Measurements from ENCODE around the gene EXOSC1. TPM values are rescaled to one million over a fixed set of nuclear protein-coding genes. Genes with fewer than 3 reads are reported as not detected.

EXOSC1 gene
- total and polyA plus RNA-seq, 2 donors (not counting 3 experiments of a cell fraction or from before 2014, with no cell fraction given), result 50.7 to 52.9 TPM

- DNase-seq (ENCODE audit: low read depth, low spot score) (no peak), FAIRE-seq (no peak)
- dilution Hi-C loops (cut with MboI; ENCODE audit: extremely low pct_ligation_motif_present, low sequenced_read_pairs), result no loop called here
- intact Hi-C loops (cut with micrococcal nuclease), result no loop called here
- H3K9ac ChIP-seq (replicated peaks; ENCODE audit: extremely low read depth, insufficient read depth, low read length), result no peak overlapping the region
- H3K27ac ChIP-seq (ENCODE audit: insufficient read depth, low read depth, low read length), result no peak overlapping the region
- peaks cover 8% of the 10 kb centered on the region for H3K4me1 ChIP-seq (ENCODE audit: control insufficient read depth, extremely low read depth, insufficient read depth, low read length)
- no peaks in the 10 kb centered on the region for H3K27me3 ChIP-seq (ENCODE audit: control insufficient read depth in 2 of 2, insufficient read depth in 2 of 2, low read length in 2 of 2)
- BruUV-seq (replicated peaks), result no TSS peak
- no peaks in the 10 kb centered on the region for H3K9me3 ChIP-seq (replicated peaks; ENCODE audit: control insufficient read depth, insufficient read depth, low read length)
- ChIA-PET CTCF (interaction anchor here (1.2 to 1.7 kb wide), 2 partner anchors 10 to 12 kb away, joined by 3 to 4 read pairs; no protein-coding TSS in a partner anchor), POLR2A (no interaction called here)
- H3K79me2 ChIP-seq (ENCODE audit: control insufficient read depth, insufficient read depth, low read length), result peaks cover 35% of the 10 kb centered on the region
- H3K4me2 ChIP-seq (ENCODE audit: insufficient read depth, low read length), result no peak overlapping the region
- no peaks in the 10 kb centered on the region for H3K9me1 ChIP-seq (replicated peaks; ENCODE audit: control insufficient read depth, extremely low read depth, insufficient read depth, low read length)
- H3K4me3 ChIP-seq (replicated peaks in 1 of 3; ENCODE audit: insufficient read depth in 1 of 3, low read depth in 1 of 3, low read length in 3 of 3), result no peak overlapping the region
- peaks cover 17 to 31% of the 10 kb centered on the region in 2 experiments for H3K36me3 ChIP-seq (ENCODE audit: control insufficient read depth in 2 of 2, extremely low read depth in 1 of 2, insufficient read depth in 2 of 2, low read length in 2 of 2)
- TF ChIP-seq MAX (IDR thresholded peaks at IDR 0.05; ENCODE audit: insufficient read depth, insufficient read length) (no peak), JUN (IDR thresholded peaks at IDR 0.05; ENCODE audit: borderline replicate concordance, insufficient read depth, insufficient read length, low read depth) (no peak), POLR2A (IDR thresholded peaks at IDR 0.05; ENCODE audit: low read depth, low read length) (no peak), EZH2 (IDR thresholded peaks at IDR 0.05; ENCODE audit: borderline replicate concordance, low read depth, low read length, severe bottlenecking) (no peak), FOS (IDR thresholded peaks at IDR 0.05; ENCODE audit: borderline replicate concordance, insufficient read depth, low read length) (no peak), GATA2 (IDR thresholded peaks at IDR 0.05; ENCODE audit: insufficient read depth, insufficient read length, low read depth, low read length) (no peak), MYC (IDR thresholded peaks at IDR 0.05; ENCODE audit: low read depth, low read length) (no peak), CTCF (IDR thresholded peaks at IDR 0.05; ENCODE audit: extremely low read depth in 1 of 2, insufficient read depth in 1 of 2, low read depth in 1 of 2, low read length in 2 of 2) (no peak), POLR2AphosphoS5 (IDR thresholded peaks at IDR 0.05; ENCODE audit: insufficient read depth, low read depth, low read length) (no peak)
- H4K20me1 ChIP-seq (replicated peaks; ENCODE audit: control insufficient read depth, extremely low read depth, insufficient read depth, low read length), result no peaks in the 10 kb centered on the region
- H2AFZ ChIP-seq (ENCODE audit: low read depth, low read length), result no peak overlapping the region
Measured at GRCh38 chr10:97452352-97452751, 6.5 kb upstream of the EXOSC1 start.
